ENCODE data around the gene FUS.
A peak's percentile ranks its signal among the peaks of the same experiment; 100 is the strongest.

Gene FUS

GRCh38 chr16:31215287-31216162 lies 35.6 kb downstream of the FUS start:
- DNase-seq, result peak; percentile 58
- peaks cover 60% of the 10 kb centered on the region for H3K27me3 Mint-ChIP-seq
- peak overlapping the region; percentile 63 for H3K4me3 Mint-ChIP-seq
- H3K9me3 Mint-ChIP-seq, result no peaks in the 10 kb centered on the region
- H3K36me3 Mint-ChIP-seq (ENCODE audit: low read depth), result no peaks in the 10 kb centered on the region
- H3K4me1 Mint-ChIP-seq (ENCODE audit: low read depth), result peaks cover 22% of the 10 kb centered on the region
- H3K27ac Mint-ChIP-seq, result no peak overlapping the region

- peak; percentile 47 for DNase-seq
- H3K27ac Mint-ChIP-seq, result no peak within 1 kb of the TSS
Observed at GRCh38 chr16:31216422-31217135, 36.6 kb downstream of the FUS start, which contains the start of gene PYDC1. Gene PYDC1 (minus strand): TSS chr16:31217135. CDS start chr16:31217028, 107 bp downstream.

GRCh38 chr16:31217136-31217530 lies 37.2 kb downstream of the FUS start:
- DNase-seq, result no peak
- H3K36me3 Mint-ChIP-seq (ENCODE audit: low read depth), result no peaks in the 10 kb centered on the region
- peaks cover 17% of the 10 kb centered on the region for H3K4me1 Mint-ChIP-seq (ENCODE audit: low read depth)
- peaks cover 72% of the 10 kb centered on the region for H3K27me3 Mint-ChIP-seq
- peak overlapping the region; percentile 63 for H3K4me3 Mint-ChIP-seq
- H3K9me3 Mint-ChIP-seq, result no peaks in the 10 kb centered on the region
- no peak overlapping the region for H3K27ac Mint-ChIP-seq

More at GRCh38 chr16:31216422-31217135, 36.6 kb downstream of the FUS start, which contains the start of gene PYDC1:
- Mint-ChIP-seq H3K9me3 (no peaks in the 10 kb centered on the region), H3K4me1 (ENCODE audit: low read depth) (peaks cover 22% of the 10 kb centered on the region), H3K4me3 (peak within 1 kb of the TSS; percentile 63), H3K27me3 (peaks cover 69% of the 10 kb centered on the region), H3K36me3 (ENCODE audit: low read depth) (no peaks in the 10 kb centered on the region)

GRCh38 chr16:31219154-31219741 lies 39.3 kb downstream of the FUS start:
- no peak for DNase-seq
- H3K9me3 Mint-ChIP-seq, result no peaks in the 10 kb centered on the region
- H3K27me3 Mint-ChIP-seq, result peaks cover 59% of the 10 kb centered on the region
- H3K4me3 Mint-ChIP-seq, result no peak overlapping the region
- H3K36me3 Mint-ChIP-seq (ENCODE audit: low read depth), result no peaks in the 10 kb centered on the region
- H3K27ac Mint-ChIP-seq, result no peak overlapping the region
- H3K4me1 Mint-ChIP-seq (ENCODE audit: low read depth), result peaks cover 17% of the 10 kb centered on the region

DNA sequence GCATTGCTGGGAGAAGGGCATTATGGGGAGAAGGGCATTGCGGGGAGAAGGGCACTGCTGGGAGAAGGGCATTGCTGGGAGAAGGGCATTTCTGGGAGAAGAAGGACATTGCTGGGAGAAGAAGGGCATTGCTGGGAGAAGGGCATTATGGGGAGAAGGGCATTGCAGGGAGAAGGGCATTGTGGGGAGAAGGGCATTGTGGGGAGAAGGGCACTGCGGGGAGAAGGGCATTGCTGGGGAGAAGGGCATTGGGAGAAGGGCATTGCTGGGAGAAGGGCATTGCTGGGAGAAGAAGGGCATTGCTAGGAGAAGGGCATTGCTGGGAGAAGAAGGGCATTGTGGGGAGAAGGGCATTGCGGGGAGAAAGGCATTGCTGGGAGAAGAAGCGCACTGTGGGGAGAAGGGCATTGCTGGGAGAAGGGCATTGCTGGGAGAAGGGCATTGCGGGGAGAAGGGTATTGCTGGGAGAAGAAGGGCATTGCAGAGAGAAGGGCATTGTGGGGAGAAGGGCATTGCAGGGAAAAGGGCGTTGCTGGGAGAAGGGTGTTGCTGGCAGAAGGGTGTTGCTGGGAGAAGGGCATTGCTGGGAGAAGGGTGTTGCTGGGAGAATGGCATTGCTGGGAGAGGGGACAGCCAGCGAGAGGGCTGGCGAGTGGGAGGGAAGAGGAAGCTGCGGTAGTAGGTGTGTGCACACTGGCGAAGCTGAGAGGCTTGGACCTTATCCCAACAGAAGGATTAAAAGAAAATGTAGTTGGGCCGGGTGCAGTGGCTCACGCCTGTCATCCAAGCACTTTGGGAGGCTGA lies 41.6 kb downstream of the FUS start:
- H3K4me1 Mint-ChIP-seq (ENCODE audit: low read depth), result peaks cover 4% of the 10 kb centered on the region
- H3K4me3 Mint-ChIP-seq, result no peak overlapping the region

GRCh38 chr16:31223044-31223443 lies 43.1 kb downstream of the FUS start:
- no peaks in the 10 kb centered on the region for H3K36me3 Mint-ChIP-seq (ENCODE audit: low read depth)
- DNase-seq, result no peak
- no peak overlapping the region for H3K27ac Mint-ChIP-seq
- H3K4me1 Mint-ChIP-seq (ENCODE audit: low read depth), result no peaks in the 10 kb centered on the region
- H3K9me3 Mint-ChIP-seq, result no peaks in the 10 kb centered on the region
- no peak overlapping the region for H3K4me3 Mint-ChIP-seq
- H3K27me3 Mint-ChIP-seq, result peaks cover 25% of the 10 kb centered on the region

More for the DNA sequence above, 41.6 kb downstream of the FUS start:
- H3K27me3 Mint-ChIP-seq, result peaks cover 40% of the 10 kb centered on the region
- no peaks in the 10 kb centered on the region for H3K36me3 Mint-ChIP-seq (ENCODE audit: low read depth)
- no peaks in the 10 kb centered on the region for H3K9me3 Mint-ChIP-seq
- DNase-seq, result no peak
- H3K27ac Mint-ChIP-seq, result no peak overlapping the region

DNA sequence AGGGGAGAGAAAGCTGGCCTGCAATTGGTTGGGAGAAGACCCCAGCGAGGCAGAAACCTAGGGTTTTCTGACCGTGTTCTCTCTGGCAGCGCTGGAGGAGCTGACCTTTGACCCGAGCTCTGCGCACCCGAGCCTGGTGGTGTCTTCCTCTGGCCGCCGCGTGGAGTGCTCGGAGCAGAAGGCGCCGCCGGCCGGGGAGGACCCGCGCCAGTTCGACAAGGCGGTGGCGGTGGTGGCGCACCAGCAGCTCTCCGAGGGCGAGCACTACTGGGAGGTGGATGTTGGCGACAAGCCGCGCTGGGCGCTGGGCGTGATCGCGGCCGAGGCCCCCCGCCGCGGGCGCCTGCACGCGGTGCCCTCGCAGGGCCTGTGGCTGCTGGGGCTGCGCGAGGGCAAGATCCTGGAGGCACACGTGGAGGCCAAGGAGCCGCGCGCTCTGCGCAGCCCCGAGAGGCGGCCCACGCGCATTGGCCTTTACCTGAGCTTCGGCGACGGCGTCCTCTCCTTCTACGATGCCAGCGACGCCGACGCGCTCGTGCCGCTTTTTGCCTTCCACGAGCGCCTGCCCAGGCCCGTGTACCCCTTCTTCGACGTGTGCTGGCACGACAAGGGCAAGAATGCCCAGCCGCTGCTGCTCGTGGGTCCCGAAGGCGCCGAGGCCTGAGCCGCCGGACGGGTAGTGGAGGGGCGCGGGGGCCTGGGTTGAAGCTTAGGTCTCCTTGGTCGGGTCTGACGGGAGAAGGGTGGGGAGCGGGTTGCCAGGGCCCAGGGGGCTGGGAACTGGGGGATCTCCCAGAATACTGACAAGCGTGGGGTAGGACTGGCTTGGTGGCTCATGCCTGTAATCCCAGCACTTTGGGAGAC lies 44.4 kb downstream of the FUS start:
- DNase-seq, result no peak
- Mint-ChIP-seq H3K4me3 (no peak overlapping the region), H3K4me1 (ENCODE audit: low read depth) (no peaks in the 10 kb centered on the region), H3K27ac (no peak overlapping the region), H3K36me3 (ENCODE audit: low read depth) (no peaks in the 10 kb centered on the region), H3K9me3 (no peaks in the 10 kb centered on the region), H3K27me3 (peaks cover 14% of the 10 kb centered on the region)

DNA sequence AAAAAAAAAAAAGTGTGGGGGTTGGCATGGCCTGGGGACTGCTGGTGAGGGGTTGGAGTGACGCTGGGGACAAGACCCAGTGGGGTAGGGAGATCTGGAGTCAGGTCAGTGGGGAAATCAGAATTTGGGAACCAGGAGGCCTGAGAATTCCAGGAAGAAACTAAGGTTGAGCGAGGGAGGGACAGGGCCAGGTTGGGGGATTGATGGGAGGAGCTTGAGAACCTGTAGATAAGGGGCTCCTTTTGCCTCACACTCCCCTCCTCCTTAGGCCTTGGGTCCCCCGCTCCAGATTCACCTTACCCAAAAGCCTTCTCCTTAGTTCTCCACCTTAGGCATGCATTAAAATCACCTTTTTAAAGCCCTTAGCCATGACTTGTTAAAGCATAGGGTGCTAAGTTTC lies 45.3 kb downstream of the FUS start:
- Mint-ChIP-seq H3K9me3 (no peaks in the 10 kb centered on the region), H3K27me3 (peaks cover 12% of the 10 kb centered on the region), H3K27ac (no peak overlapping the region)

GRCh38 chr16:31228206-31228605 lies 48.3 kb downstream of the FUS start:
- Mint-ChIP-seq H3K4me1 (ENCODE audit: low read depth) (no peaks in the 10 kb centered on the region), H3K27me3 (no peaks in the 10 kb centered on the region), H3K9me3 (no peaks in the 10 kb centered on the region), H3K4me3 (no peak overlapping the region), H3K27ac (no peak overlapping the region), H3K36me3 (ENCODE audit: low read depth) (no peaks in the 10 kb centered on the region)
- no peak for DNase-seq

More for the DNA sequence above, 45.3 kb downstream of the FUS start:
- no peak for DNase-seq
- Mint-ChIP-seq H3K36me3 (ENCODE audit: low read depth) (no peaks in the 10 kb centered on the region), H3K4me3 (no peak overlapping the region), H3K4me1 (ENCODE audit: low read depth) (no peaks in the 10 kb centered on the region)

GRCh38 chr16:31229501-31229900 lies 49.6 kb downstream of the FUS start:
- Mint-ChIP-seq H3K27me3 (no peaks in the 10 kb centered on the region), H3K9me3 (no peaks in the 10 kb centered on the region), H3K27ac (no peak overlapping the region), H3K36me3 (ENCODE audit: low read depth) (no peaks in the 10 kb centered on the region), H3K4me3 (no peak overlapping the region), H3K4me1 (ENCODE audit: low read depth) (no peaks in the 10 kb centered on the region)
- DNase-seq, result no peak

GRCh38 chr16:31238041-31238440 lies 58.1 kb downstream of the FUS start:
- no peak for DNase-seq
- Mint-ChIP-seq H3K27ac (no peak overlapping the region), H3K36me3 (ENCODE audit: low read depth) (no peaks in the 10 kb centered on the region), H3K4me3 (no peak overlapping the region), H3K9me3 (no peaks in the 10 kb centered on the region), H3K4me1 (ENCODE audit: low read depth) (no peaks in the 10 kb centered on the region), H3K27me3 (no peaks in the 10 kb centered on the region)
